A549 (cell line): ENCODE measurements around the gene SH3RF3. TPM values are rescaled to one million over a fixed set of nuclear protein-coding genes. Genes with fewer than 3 reads are reported as not detected.

Experiments
- ATAC-seq, 2 experiments: fragments of 200-7000 bp in 1 of 2; fragments of >200 bp in 1 of 2; cut with Nextera tagmentation in 1 of 2; cut with Tn5 transposase in 1 of 2; 3 replicates each; pipeline versions ENCODE4 v1.8.0 to v1.9.1; 2018 to 2020; ENCODE audit warnings: mild to moderate bottlenecking in 1 of 2, moderate library complexity in 1 of 2
- CTCF ChIA-PET: fragments of 300-600 bp; sonication (Branson Sonifier 250); formaldehyde crosslinking; extraction: SDS; loops from one replicate; lab custom pipeline; 2021; ENCODE audit warnings: antibody characterized with exemption, inconsistent platforms; lab: Yijun Ruan, JAX
- POLR2A ChIA-PET: fragments of 350-600 bp; formaldehyde crosslinking; extraction: SDS; loops from one replicate; lab custom pipeline; 2021; ENCODE audit warnings: antibody characterized with exemption, inconsistent platforms; lab: Yijun Ruan, JAX
- DNase-seq, 2 experiments: peaks; one replicate each; pipeline versions ENCODE4 v3.0.0 to v3.0.0-alpha.2; 2011 to 2016; ENCODE audit warnings: low read depth in 1 of 2, low spot score in 1 of 2
- FAIRE-seq: peaks from 2 replicates; lab custom pipeline; 2011; peaks lifted over from hg19 to GRCh38; lab: Jason Lieb, UNC
- H3K27ac ChIP-seq, 2 experiments: fragments of >200 bp; sonication (Bioruptor Twin); formaldehyde crosslinking; 3 replicates each; pipeline ENCODE4 v1.5.1; 2016 to 2017
- H3K4me1 ChIP-seq: fragments of >200 bp; sonication (Bioruptor Twin); formaldehyde crosslinking; 3 replicates; pipeline ENCODE4 v1.6.1; 2016
- H3K4me2 ChIP-seq: fragments of >200 bp; sonication (Bioruptor Twin); formaldehyde crosslinking; 3 replicates; pipeline ENCODE4 v1.6.1; 2016
- H3K4me3 ChIP-seq: fragments of >200 bp; sonication (Bioruptor Twin); formaldehyde crosslinking; 3 replicates; pipeline ENCODE4 v1.5.1; 2016
- H3K9me3 ChIP-seq: fragments of >200 bp; sonication (Bioruptor Twin); formaldehyde crosslinking; 3 replicates; pipeline ENCODE4 v1.6.1; 2016
- CBX8 ChIP-seq: fragments of 200-600 bp; sonication (generic); IDR thresholded peaks from 2 replicates; pipeline ENCODE4 v1.6.1; 2016
- EHF ChIP-seq: fragments of 250-450 bp; sonication (Bioruptor Pico); IDR thresholded peaks from 2 replicates; pipeline ENCODE4 v1.5.0; 2020; ENCODE audit warnings: mild to moderate bottlenecking
- EHMT2 ChIP-seq: fragments of 200-600 bp; sonication (generic); IDR thresholded peaks from 2 replicates; pipeline ENCODE4 v1.6.1; 2016; ENCODE audit warnings: antibody characterized with exemption, low read depth, mild to moderate bottlenecking, moderate library complexity
- ESRRA ChIP-seq: fragments of 150-350 bp; IDR thresholded peaks from 2 replicates; pipeline ENCODE4 v1.6.1; 2014; ENCODE audit warnings: mild to moderate bottlenecking, low read length, borderline replicate concordance
- FOXS1 ChIP-seq: fragments of 250-450 bp; sonication (Bioruptor Pico); IDR thresholded peaks from 2 replicates; pipeline ENCODE4 v1.5.0; 2020; ENCODE audit warnings: mild to moderate bottlenecking, moderate library complexity
- GATA3 ChIP-seq: IDR thresholded peaks from 2 replicates; pipeline ENCODE4 v1.6.1; 2012; ENCODE audit warnings: borderline replicate concordance
- HDAC2 ChIP-seq: fragments of 200-600 bp; sonication (generic); IDR thresholded peaks from 2 replicates; pipeline ENCODE4 v1.6.1; 2016
- HEYL ChIP-seq: fragments of 250-450 bp; sonication (Bioruptor Pico); IDR thresholded peaks from 2 replicates; pipeline ENCODE4 v1.8.0; 2021; ENCODE audit warnings: mild to moderate bottlenecking, moderate library complexity
- JUN ChIP-seq, 2 experiments: fragments of >200 bp; sonication (Bioruptor Twin); formaldehyde crosslinking; IDR thresholded peaks; 2 replicates in 1 of 2; 3 replicates in 1 of 2; pipeline ENCODE4 v1.6.1; 2016 to 2017
- KDM1A ChIP-seq: fragments of 200-600 bp; sonication (generic); IDR thresholded peaks from 2 replicates; pipeline ENCODE4 v1.6.1; 2016; ENCODE audit warnings: low read depth, mild to moderate bottlenecking
- MAZ ChIP-seq: fragments of 150-350 bp; IDR thresholded peaks from 2 replicates; pipeline ENCODE4 v1.6.1; 2014; ENCODE audit warnings: antibody characterized with exemption, low read depth, low read length, borderline replicate concordance
- MYC ChIP-seq: IDR thresholded peaks from 2 replicates; pipeline ENCODE4 v1.6.1; 2012; ENCODE audit warnings: mild to moderate bottlenecking, inconsistent platforms, low read length, improper control_type of control experiment, borderline replicate concordance
- NFE2L2 ChIP-seq: fragments of 150-350 bp; conservative IDR thresholded peaks from 2 replicates; pipeline ENCODE4 v1.6.1; 2014; ENCODE audit warnings: low read length
- NPAS2 ChIP-seq: fragments of 250-450 bp; sonication (Bioruptor Pico); IDR thresholded peaks from 2 replicates; pipeline ENCODE4 v1.8.0; 2022; ENCODE audit warnings: mild to moderate bottlenecking, moderate library complexity, borderline replicate concordance
- NR3C1 ChIP-seq: fragments of >200 bp; sonication (Bioruptor Twin); formaldehyde crosslinking; IDR thresholded peaks from 3 replicates; pipeline ENCODE4 v1.6.1; 2017
- PHF8 ChIP-seq: fragments of 200-600 bp; sonication (generic); IDR thresholded peaks from 2 replicates; pipeline ENCODE4 v1.6.1; 2016; ENCODE audit warnings: low read depth, mild to moderate bottlenecking, antibody characterized with exemption, moderate library complexity, borderline replicate concordance
- POLR2A ChIP-seq: IDR thresholded peaks from 2 replicates; pipeline ENCODE4 v1.6.1; 2012; ENCODE audit warnings: mild to moderate bottlenecking, low read length
- POLR2AphosphoS2 ChIP-seq: conservative IDR thresholded peaks from 2 replicates; pipeline ENCODE4 v1.6.1; 2012; ENCODE audit warnings: low read length, improper control_type of control experiment, inconsistent platforms
- RAD21 ChIP-seq, 2 experiments: fragments of >200 bp in 1 of 2; sonication (Bioruptor Twin) in 1 of 2; formaldehyde crosslinking in 1 of 2; IDR thresholded peaks in 1 of 2; conservative IDR thresholded peaks in 1 of 2; 2 replicates in 1 of 2; 3 replicates in 1 of 2; pipeline ENCODE4 v1.6.1; 2012 to 2018; ENCODE audit warnings: inconsistent platforms in 1 of 2
- RNF2 ChIP-seq: fragments of 200-600 bp; sonication (generic); IDR thresholded peaks from 2 replicates; pipeline ENCODE4 v1.6.1; 2016; ENCODE audit warnings: low read depth, mild to moderate bottlenecking, antibody characterized with exemption, moderate library complexity, borderline replicate concordance
- TFCP2L1 ChIP-seq: fragments of 250-450 bp; sonication (Bioruptor Pico); IDR thresholded peaks from 2 replicates; pipeline ENCODE4 v1.5.0; 2021; ENCODE audit warnings: mild to moderate bottlenecking
- TP53 ChIP-seq: fragments of 250-450 bp; sonication (Bioruptor Pico); IDR thresholded peaks from 2 replicates; pipeline ENCODE4 v1.5.0; 2021; ENCODE audit warnings: mild to moderate bottlenecking, moderate library complexity
- ZC3H11A ChIP-seq: fragments of 450-650 bp; IDR thresholded peaks from 2 replicates; pipeline ENCODE4 v1.6.1; 2014; ENCODE audit warnings: antibody characterized with exemption, mild to moderate bottlenecking
- ZNF302 ChIP-seq: fragments of 250-450 bp; sonication (Bioruptor Pico); IDR thresholded peaks from 2 replicates; pipeline ENCODE4 v1.9.0; 2021; ENCODE audit warnings: inconsistent platforms, mild to moderate bottlenecking, moderate library complexity
- WGBS: methylation state at CpG from one replicate; pipeline ENCODE4 v1.1.6; 2017; ENCODE audit errors: missing lambda C conversion rate; 5-methylcytosine and 5-hydroxymethylcytosine counted together
- polyA plus RNA-seq, 4 experiments: library from polyadenylated mRNA; depleted of rRNA in 3 of 4; stranded (reverse); fragments of >200 nt; fragmentation: RNase III in 1 of 4; extraction: RNeasy Plus Mini Kit Qiagen cat#74134 plus additional on column Dnase treatment in 1 of 4; gene quantifications; 2 replicates in 3 of 4; 3 replicates in 1 of 4; pipeline ENCODE4 v1.2.3, GENCODE V29; 2011 to 2017
- TF ChIP-seq, protein P1 (sequence below): IDR thresholded peaks from 2 replicates; pipeline ENCODE4 v1.6.1; 2012; ENCODE audit warnings: low read depth, borderline replicate concordance
- TF ChIP-seq, protein P2 (sequence below): fragments of 250-450 bp; sonication (Bioruptor Pico); IDR thresholded peaks from 2 replicates; pipeline ENCODE4 v1.5.0; 2021; ENCODE audit warnings: mild to moderate bottlenecking, moderate library complexity, borderline replicate concordance
- TF ChIP-seq, protein P3 (sequence below): fragments of 200-600 bp; sonication (generic); IDR thresholded peaks from 2 replicates; pipeline ENCODE4 v1.6.1; 2016; ENCODE audit warnings: antibody characterized with exemption, mild to moderate bottlenecking, moderate library complexity
- TF ChIP-seq, protein P4 (sequence below): fragments of >200 bp; sonication (Bioruptor Twin); formaldehyde crosslinking; IDR thresholded peaks from 3 replicates; pipeline ENCODE4 v1.5.1; 2016

The SH3RF3 gene
- polyA plus RNA-seq, 2 of the 4 experiments (the other 2 are of a cell fraction): 0.04 to 0.21 TPM

DNA sequence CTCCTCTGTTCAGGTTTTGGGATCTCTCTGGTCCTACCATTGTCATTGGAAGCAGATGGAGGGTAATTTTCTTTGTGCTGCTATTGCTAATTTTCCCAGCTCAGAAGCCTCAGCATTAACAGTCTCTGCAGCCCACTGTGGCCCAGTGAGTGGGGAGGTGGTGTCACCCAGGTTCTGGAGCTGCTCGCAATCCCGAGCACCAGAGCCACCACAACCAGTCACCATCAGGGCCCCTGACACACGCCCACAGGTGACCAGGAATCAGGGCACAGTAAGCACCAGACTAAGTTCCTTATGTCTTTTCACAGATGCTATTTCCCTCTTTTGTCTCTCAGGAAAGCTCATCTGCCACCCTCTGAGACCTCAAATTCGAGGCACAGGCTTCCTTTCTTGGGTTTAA, 396.8 kb downstream of the SH3RF3 start:
- ChIA-PET CTCF (interaction anchor here (0.7 to 1.4 kb wide), 4 partner anchors 10 to 20 kb away, joined by 3 to 7 read pairs (median 4); no protein-coding TSS in a partner anchor), POLR2A (no interaction called here)
- ATAC-seq (no peak), FAIRE-seq (no peak), DNase-seq (no peak)
- H3K4me2 ChIP-seq: no peak overlapping the region
- H3K27ac ChIP-seq: no peak overlapping the region
- no peaks in the 10 kb centered on the region for H3K9me3 ChIP-seq
- no peak overlapping the region for H3K4me3 ChIP-seq
- TF ChIP-seq HEYL (no peak), JUN (IDR thresholded peaks at IDR 0.05) (no peak), RAD21 (conservative IDR thresholded peaks at IDR 0.05 in 1 of 2, IDR thresholded peaks at IDR 0.05 in 1 of 2) (no peak), GATA3 (no peak), NR3C1 (no peak), TFCP2L1 (CRISPR knock-in tag) (no peak), FOXS1 (no peak), TP53 (CRISPR knock-in tag) (no peak)
- TF ChIP-seq, protein P1, sequence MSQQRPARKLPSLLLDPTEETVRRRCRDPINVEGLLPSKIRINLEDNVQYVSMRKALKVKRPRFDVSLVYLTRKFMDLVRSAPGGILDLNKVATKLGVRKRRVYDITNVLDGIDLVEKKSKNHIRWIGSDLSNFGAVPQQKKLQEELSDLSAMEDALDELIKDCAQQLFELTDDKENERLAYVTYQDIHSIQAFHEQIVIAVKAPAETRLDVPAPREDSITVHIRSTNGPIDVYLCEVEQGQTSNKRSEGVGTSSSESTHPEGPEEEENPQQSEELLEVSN: no peak
- WGBS: 63% methylated on average over 4 of the region's 4 CpGs
- H3K4me1 ChIP-seq: no peaks in the 10 kb centered on the region

DNA sequence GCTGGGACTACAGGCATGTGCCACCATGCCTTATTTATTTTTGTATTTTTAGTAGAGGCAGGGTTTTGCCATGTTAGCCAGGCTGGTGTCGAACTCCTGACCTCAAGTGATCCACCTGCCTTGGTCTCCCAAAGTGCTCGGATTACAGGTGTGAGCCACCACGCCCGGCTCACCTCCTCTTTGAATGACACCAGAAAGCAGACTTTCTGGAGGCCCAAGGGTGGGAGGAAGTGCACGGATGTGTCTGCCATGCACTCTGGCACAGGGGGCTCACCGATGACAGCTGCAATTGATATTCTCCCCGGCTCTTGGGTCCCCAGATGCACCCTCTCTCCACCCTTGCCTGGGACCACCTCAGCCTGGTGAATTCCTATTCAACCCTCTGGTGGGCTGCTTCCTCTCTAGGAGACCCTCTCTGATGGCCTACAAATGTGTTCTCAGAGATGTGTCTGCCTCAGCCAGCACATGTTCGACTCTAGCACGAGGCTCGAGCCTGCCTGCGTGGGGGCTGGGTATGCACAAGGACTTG, 397.5 kb downstream of the SH3RF3 start:
- no peak overlapping the region for H3K27ac ChIP-seq
- DNase-seq (no peak), ATAC-seq (no peak), FAIRE-seq (no peak)
- ChIA-PET CTCF (interaction anchor here (0.7 to 1.4 kb wide), 6 partner anchors 10 to 398 kb away, joined by 3 to 7 read pairs (median 4); no protein-coding TSS in a partner anchor), POLR2A (no interaction called here)
- H3K9me3 ChIP-seq: no peaks in the 10 kb centered on the region
- no peak overlapping the region for H3K4me2 ChIP-seq
- 68% methylated on average over 11 of the region's 11 CpGs for WGBS
- TF ChIP-seq NPAS2 (CRISPR knock-in tag): no peak
- TF ChIP-seq GATA3: no peak
- no peak for TF ChIP-seq MAZ
- TF ChIP-seq PHF8: no peak
- no peak for TF ChIP-seq EHMT2
- no peak for TF ChIP-seq ZC3H11A
- TF ChIP-seq JUN (IDR thresholded peaks at IDR 0.05): no peak
- TF ChIP-seq TP53 (CRISPR knock-in tag): no peak
- TF ChIP-seq ZNF302: no peak
- TF ChIP-seq HDAC2: no peak
- TF ChIP-seq POLR2A: no peak
- TF ChIP-seq CBX8: no peak
- TF ChIP-seq NFE2L2: no peak
- no peak for TF ChIP-seq KDM1A
- no peak for TF ChIP-seq MYC
- TF ChIP-seq EHF (CRISPR knock-in tag): no peak
- TF ChIP-seq, all 56 proteins: peak for 0
- Histone ChIP-seq H3K4me1 (no peaks in the 10 kb centered on the region), H3K4me3 (no peak overlapping the region)

DNA sequence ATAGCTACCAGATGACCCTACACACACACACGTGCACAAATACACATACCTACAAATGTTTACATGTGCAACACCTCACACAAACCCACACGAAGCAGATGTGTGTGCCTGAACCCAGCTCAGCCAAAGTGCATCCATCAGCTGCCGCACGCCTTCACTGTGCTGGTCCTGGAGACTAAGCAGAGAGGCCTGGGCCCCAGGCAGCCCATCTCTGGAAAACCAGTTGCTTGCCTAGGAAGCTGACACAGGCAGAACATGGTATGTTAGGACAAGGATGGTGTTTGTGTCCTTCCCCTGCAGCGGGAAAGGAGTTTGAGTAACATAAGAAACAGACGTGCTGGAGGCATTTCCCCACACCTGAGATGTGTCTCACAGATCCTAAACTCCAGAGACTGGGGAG, 398.1 kb downstream of the SH3RF3 start:
- no peak overlapping the region for H3K27ac ChIP-seq
- DNase-seq: no peak
- WGBS: 81% methylated on average over 6 of the region's 6 CpGs
- H3K4me2 ChIP-seq: no peak overlapping the region
- H3K4me1 ChIP-seq: no peaks in the 10 kb centered on the region
- CTCF ChIA-PET: interaction anchor here (1.0 to 2.4 kb wide), 6 partner anchors 15 to 399 kb away, joined by 3 to 11 read pairs (median 5); no protein-coding TSS in a partner anchor
- H3K9me3 ChIP-seq: no peaks in the 10 kb centered on the region
- POLR2A ChIA-PET: no interaction called here
- no peak for ATAC-seq
- no peak overlapping the region for H3K4me3 ChIP-seq
- FAIRE-seq: no peak
- TF ChIP-seq NR3C1: no peak
- no peak for TF ChIP-seq RNF2
- TF ChIP-seq MYC: no peak
- no peak for TF ChIP-seq PHF8
- TF ChIP-seq, protein P2, sequence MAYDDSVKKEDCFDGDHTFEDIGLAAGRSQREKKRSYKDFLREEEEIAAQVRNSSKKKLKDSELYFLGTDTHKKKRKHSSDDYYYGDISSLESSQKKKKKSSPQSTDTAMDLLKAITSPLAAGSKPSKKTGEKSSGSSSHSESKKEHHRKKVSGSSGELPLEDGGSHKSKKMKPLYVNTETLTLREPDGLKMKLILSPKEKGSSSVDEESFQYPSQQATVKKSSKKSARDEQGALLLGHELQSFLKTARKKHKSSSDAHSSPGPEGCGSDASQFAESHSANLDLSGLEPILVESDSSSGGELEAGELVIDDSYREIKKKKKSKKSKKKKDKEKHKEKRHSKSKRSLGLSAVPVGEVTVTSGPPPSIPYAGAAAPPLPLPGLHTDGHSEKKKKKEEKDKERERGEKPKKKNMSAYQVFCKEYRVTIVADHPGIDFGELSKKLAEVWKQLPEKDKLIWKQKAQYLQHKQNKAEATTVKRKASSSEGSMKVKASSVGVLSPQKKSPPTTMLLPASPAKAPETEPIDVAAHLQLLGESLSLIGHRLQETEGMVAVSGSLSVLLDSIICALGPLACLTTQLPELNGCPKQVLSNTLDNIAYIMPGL (CRISPR knock-in tag): no peak
- TF ChIP-seq, protein P3, sequence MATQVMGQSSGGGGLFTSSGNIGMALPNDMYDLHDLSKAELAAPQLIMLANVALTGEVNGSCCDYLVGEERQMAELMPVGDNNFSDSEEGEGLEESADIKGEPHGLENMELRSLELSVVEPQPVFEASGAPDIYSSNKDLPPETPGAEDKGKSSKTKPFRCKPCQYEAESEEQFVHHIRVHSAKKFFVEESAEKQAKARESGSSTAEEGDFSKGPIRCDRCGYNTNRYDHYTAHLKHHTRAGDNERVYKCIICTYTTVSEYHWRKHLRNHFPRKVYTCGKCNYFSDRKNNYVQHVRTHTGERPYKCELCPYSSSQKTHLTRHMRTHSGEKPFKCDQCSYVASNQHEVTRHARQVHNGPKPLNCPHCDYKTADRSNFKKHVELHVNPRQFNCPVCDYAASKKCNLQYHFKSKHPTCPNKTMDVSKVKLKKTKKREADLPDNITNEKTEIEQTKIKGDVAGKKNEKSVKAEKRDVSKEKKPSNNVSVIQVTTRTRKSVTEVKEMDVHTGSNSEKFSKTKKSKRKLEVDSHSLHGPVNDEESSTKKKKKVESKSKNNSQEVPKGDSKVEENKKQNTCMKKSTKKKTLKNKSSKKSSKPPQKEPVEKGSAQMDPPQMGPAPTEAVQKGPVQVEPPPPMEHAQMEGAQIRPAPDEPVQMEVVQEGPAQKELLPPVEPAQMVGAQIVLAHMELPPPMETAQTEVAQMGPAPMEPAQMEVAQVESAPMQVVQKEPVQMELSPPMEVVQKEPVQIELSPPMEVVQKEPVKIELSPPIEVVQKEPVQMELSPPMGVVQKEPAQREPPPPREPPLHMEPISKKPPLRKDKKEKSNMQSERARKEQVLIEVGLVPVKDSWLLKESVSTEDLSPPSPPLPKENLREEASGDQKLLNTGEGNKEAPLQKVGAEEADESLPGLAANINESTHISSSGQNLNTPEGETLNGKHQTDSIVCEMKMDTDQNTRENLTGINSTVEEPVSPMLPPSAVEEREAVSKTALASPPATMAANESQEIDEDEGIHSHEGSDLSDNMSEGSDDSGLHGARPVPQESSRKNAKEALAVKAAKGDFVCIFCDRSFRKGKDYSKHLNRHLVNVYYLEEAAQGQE: no peak
- no peak for TF ChIP-seq POLR2AphosphoS2
- no peak for TF ChIP-seq ESRRA
- TF ChIP-seq, protein P4, sequence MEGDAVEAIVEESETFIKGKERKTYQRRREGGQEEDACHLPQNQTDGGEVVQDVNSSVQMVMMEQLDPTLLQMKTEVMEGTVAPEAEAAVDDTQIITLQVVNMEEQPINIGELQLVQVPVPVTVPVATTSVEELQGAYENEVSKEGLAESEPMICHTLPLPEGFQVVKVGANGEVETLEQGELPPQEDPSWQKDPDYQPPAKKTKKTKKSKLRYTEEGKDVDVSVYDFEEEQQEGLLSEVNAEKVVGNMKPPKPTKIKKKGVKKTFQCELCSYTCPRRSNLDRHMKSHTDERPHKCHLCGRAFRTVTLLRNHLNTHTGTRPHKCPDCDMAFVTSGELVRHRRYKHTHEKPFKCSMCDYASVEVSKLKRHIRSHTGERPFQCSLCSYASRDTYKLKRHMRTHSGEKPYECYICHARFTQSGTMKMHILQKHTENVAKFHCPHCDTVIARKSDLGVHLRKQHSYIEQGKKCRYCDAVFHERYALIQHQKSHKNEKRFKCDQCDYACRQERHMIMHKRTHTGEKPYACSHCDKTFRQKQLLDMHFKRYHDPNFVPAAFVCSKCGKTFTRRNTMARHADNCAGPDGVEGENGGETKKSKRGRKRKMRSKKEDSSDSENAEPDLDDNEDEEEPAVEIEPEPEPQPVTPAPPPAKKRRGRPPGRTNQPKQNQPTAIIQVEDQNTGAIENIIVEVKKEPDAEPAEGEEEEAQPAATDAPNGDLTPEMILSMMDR: no peak
